ENCODE results near the gene PPAT.

- TF ChIP-seq CTCF (IDR thresholded peaks at IDR 0.05), result no peak
- TF ChIP-seq POLR2A (IDR thresholded peaks at IDR 0.05), result no peak
Measured at GRCh38 chr4:56440983-56441382, 5.6 kb upstream of the PPAT start.

Measured in esophagus squamous epithelium (tissue), 4 donors.